ENCODE results near the gene TUBA4B. TPM values are rescaled to one million over a fixed set of nuclear protein-coding genes. Genes with fewer than 3 reads are reported as not detected.

TUBA4B gene
- total and polyA plus RNA-seq, 2 donors from 2014 or later: 0.98 to 15.4 TPM

GRCh38 chr2:219210886-219211362 lies 42.1 kb upstream of the TUBA4B start:
- H3K36me3 ChIP-seq (ENCODE audit: control insufficient read depth in 2 of 3, insufficient read depth in 3 of 3, low read length in 3 of 3): peaks cover 2 to 32% (median 20%) of the 10 kb centered on the region in 3 donors
- no peaks in the 10 kb centered on the region for H3K27me3 ChIP-seq (ENCODE audit: control insufficient read depth, insufficient read depth, low read length)
- no peak overlapping the region for H3K9ac ChIP-seq (ENCODE audit: low read length in 3 of 3)
- intact Hi-C loops (cut with DNase I): no loop called here
- no peaks in the 10 kb centered on the region for H3K9me3 ChIP-seq (ENCODE audit: control insufficient read depth in 2 of 3, insufficient read depth in 1 of 3, low read length in 3 of 3)
- DNase-seq (no peak), FAIRE-seq (no peak)
- H3K4me3 ChIP-seq (ENCODE audit: low read length in 3 of 3): no peak overlapping the region
- no peak for TF ChIP-seq CTCF (IDR thresholded peaks at IDR 0.05; ENCODE audit: borderline replicate concordance, extremely low read depth, insufficient read depth)
- no peak overlapping the region for H3K27ac ChIP-seq (ENCODE audit: low read depth in 2 of 2, low read length in 2 of 2)
- peaks cover 8 to 13% (median 9%) of the 10 kb centered on the region in 3 donors for H3K4me1 ChIP-seq (ENCODE audit: control insufficient read depth in 2 of 3, insufficient read depth in 2 of 3, low read depth in 1 of 3, low read length in 3 of 3)

GRCh38 chr2:219213026-219213415 lies 40.0 kb upstream of the TUBA4B start:
- FAIRE-seq (no peak), DNase-seq (no peak)
- intact Hi-C loops (cut with DNase I): no loop called here
- no peak overlapping the region for H3K27ac ChIP-seq (ENCODE audit: low read depth in 2 of 2, low read length in 2 of 2)
- H3K4me1 ChIP-seq (ENCODE audit: control insufficient read depth in 2 of 3, insufficient read depth in 2 of 3, low read depth in 1 of 3, low read length in 3 of 3): peaks cover 0 to 4% (median 2%) of the 10 kb centered on the region in 3 donors
- H3K27me3 ChIP-seq (ENCODE audit: control insufficient read depth, insufficient read depth, low read length): no peaks in the 10 kb centered on the region
- H3K4me3 ChIP-seq (ENCODE audit: low read length in 3 of 3): no peak overlapping the region
- H3K9ac ChIP-seq (ENCODE audit: low read length in 3 of 3): no peak overlapping the region
- no peak for TF ChIP-seq CTCF (IDR thresholded peaks at IDR 0.05; ENCODE audit: borderline replicate concordance, extremely low read depth, insufficient read depth)
- no peaks in the 10 kb centered on the region for H3K9me3 ChIP-seq (ENCODE audit: control insufficient read depth in 2 of 3, insufficient read depth in 1 of 3, low read length in 3 of 3)
- peaks cover 2 to 37% (median 20%) of the 10 kb centered on the region in 3 donors for H3K36me3 ChIP-seq (ENCODE audit: control insufficient read depth in 2 of 3, insufficient read depth in 3 of 3, low read length in 3 of 3)

GRCh38 chr2:219213486-219214071 lies 39.5 kb upstream of the TUBA4B start:
- DNase-seq (no peak), FAIRE-seq (no peak)
- intact Hi-C loops (cut with DNase I): no loop called here
- Histone ChIP-seq H3K4me3 (ENCODE audit: low read length in 3 of 3) (no peak overlapping the region), H3K4me1 (ENCODE audit: control insufficient read depth in 2 of 3, insufficient read depth in 2 of 3, low read depth in 1 of 3, low read length in 3 of 3) (peaks cover 0 to 6% (median 0%) of the 10 kb centered on the region in 3 donors), H3K36me3 (ENCODE audit: control insufficient read depth in 2 of 3, insufficient read depth in 3 of 3, low read length in 3 of 3) (peaks cover 2 to 31% (median 16%) of the 10 kb centered on the region in 3 donors), H3K27me3 (ENCODE audit: control insufficient read depth, insufficient read depth, low read length) (no peaks in the 10 kb centered on the region), H3K27ac (ENCODE audit: low read depth in 2 of 2, low read length in 2 of 2) (no peak overlapping the region), H3K9ac (ENCODE audit: low read length in 3 of 3) (no peak overlapping the region), H3K9me3 (ENCODE audit: control insufficient read depth in 2 of 3, insufficient read depth in 1 of 3, low read length in 3 of 3) (no peaks in the 10 kb centered on the region)
- TF ChIP-seq CTCF (IDR thresholded peaks at IDR 0.05; ENCODE audit: borderline replicate concordance, extremely low read depth, insufficient read depth): no peak

Data from kidney (tissue), 14 donors.